HEK293 (cell line): Measurements from ENCODE around the gene LAMB1.

Experiments used
- CTCF ChIP-seq: fragments of 450-650 bp; formaldehyde crosslinking; IDR thresholded peaks from 2 replicates; pipeline ENCODE4 v1.5.1; 2016; ENCODE audit warnings: missing biosample characterization, missing genetic modification characterization
- EGR2 ChIP-seq: fragments of 450-650 bp; formaldehyde crosslinking; IDR thresholded peaks from 2 replicates; pipeline ENCODE4 v1.5.1; 2016; ENCODE audit warnings: low read depth, missing biosample characterization, missing genetic modification characterization
- ZBTB10 ChIP-seq: fragments of 450-650 bp; formaldehyde crosslinking; IDR thresholded peaks from 2 replicates; pipeline ENCODE4 v1.5.1; 2016; ENCODE audit warnings: missing biosample characterization, missing genetic modification characterization
- ZBTB6 ChIP-seq: fragments of 450-650 bp; formaldehyde crosslinking; IDR thresholded peaks from 2 replicates; pipeline ENCODE4 v1.5.1; 2017; ENCODE audit warnings: missing biosample characterization, missing genetic modification characterization
- ZBTB8A ChIP-seq: fragments of 450-650 bp; formaldehyde crosslinking; IDR thresholded peaks from 2 replicates; pipeline ENCODE4 v1.5.1; 2016; ENCODE audit warnings: missing biosample characterization, missing genetic modification characterization
- ZNF175 ChIP-seq: fragments of 450-650 bp; formaldehyde crosslinking; IDR thresholded peaks from 2 replicates; pipeline ENCODE4 v1.5.1; 2016; ENCODE audit warnings: missing biosample characterization, missing genetic modification characterization
- ZNF398 ChIP-seq: fragments of 450-650 bp; formaldehyde crosslinking; IDR thresholded peaks from 2 replicates; pipeline ENCODE4 v1.5.1; 2017; ENCODE audit warnings: missing biosample characterization, missing genetic modification characterization

- TF ChIP-seq CTCF (tag by site-specific recombination) (no peak), ZBTB10 (tag by site-specific recombination) (no peak), ZBTB8A (no peak), ZBTB6 (tag by site-specific recombination) (no peak), ZNF398 (tag by site-specific recombination) (no peak), ZNF175 (tag by site-specific recombination) (no peak), EGR2 (no peak)
Observed at GRCh38 chr7:108049962-108050361, 47.0 kb upstream of the LAMB1 start.
